Testis (tissue), 2 donors: ENCODE results near the gene FBXO39.

Source experiments
- POLR2A ChIP-seq: fragments of 450-650 bp; IDR thresholded peaks from one replicate; pipeline ENCODE4 v1.6.1; 2017; ENCODE audit warnings: antibody characterized with exemption, mild to moderate bottlenecking, moderate library complexity
- TF ChIP-seq, protein P1 (sequence below), 3 experiments: fragments of 450-650 bp in 2 of 3; fragments of 200-600 bp in 1 of 3; sonication (generic) in 1 of 3; IDR thresholded peaks; one replicate each; pipeline ENCODE4 v1.5.1; 2016 to 2019; ENCODE audit warnings: antibody characterized with exemption in 3 of 3, mild to moderate bottlenecking in 2 of 3, moderate library complexity in 1 of 3

- no peak for TF ChIP-seq POLR2A
- TF ChIP-seq, protein P1, sequence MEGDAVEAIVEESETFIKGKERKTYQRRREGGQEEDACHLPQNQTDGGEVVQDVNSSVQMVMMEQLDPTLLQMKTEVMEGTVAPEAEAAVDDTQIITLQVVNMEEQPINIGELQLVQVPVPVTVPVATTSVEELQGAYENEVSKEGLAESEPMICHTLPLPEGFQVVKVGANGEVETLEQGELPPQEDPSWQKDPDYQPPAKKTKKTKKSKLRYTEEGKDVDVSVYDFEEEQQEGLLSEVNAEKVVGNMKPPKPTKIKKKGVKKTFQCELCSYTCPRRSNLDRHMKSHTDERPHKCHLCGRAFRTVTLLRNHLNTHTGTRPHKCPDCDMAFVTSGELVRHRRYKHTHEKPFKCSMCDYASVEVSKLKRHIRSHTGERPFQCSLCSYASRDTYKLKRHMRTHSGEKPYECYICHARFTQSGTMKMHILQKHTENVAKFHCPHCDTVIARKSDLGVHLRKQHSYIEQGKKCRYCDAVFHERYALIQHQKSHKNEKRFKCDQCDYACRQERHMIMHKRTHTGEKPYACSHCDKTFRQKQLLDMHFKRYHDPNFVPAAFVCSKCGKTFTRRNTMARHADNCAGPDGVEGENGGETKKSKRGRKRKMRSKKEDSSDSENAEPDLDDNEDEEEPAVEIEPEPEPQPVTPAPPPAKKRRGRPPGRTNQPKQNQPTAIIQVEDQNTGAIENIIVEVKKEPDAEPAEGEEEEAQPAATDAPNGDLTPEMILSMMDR (IDR thresholded peaks at IDR 0.05): no peak
Measured at GRCh38 chr17:6796887-6797490, 21.0 kb downstream of the FBXO39 start.
